Breast epithelium (tissue), 4 donors: ENCODE results near the gene TMIGD1. TPM values are rescaled to one million over a fixed set of nuclear protein-coding genes. Genes with fewer than 3 reads are reported as not detected.

Experiments used
- DNase-seq, 2 donors: peaks; one replicate each; pipeline ENCODE4 v3.0.0-alpha.2; 2019; ENCODE audit warnings: low spot score in 2 of 2
- H3K27ac ChIP-seq, 2 donors: fragments of 200-600 bp; sonication (generic) in 1 of 2; one replicate each; pipeline ENCODE4 v1.5.1; 2016 to 2019; ENCODE audit warnings: mild to moderate bottlenecking in 1 of 2
- H3K27me3 ChIP-seq, 2 donors: fragments of 200-600 bp; sonication (generic) in 1 of 2; one replicate each; pipeline versions ENCODE4 v1.5.1 to v1.6.0; 2017 to 2019; ENCODE audit warnings: control low read depth in 1 of 2, mild to moderate bottlenecking in 1 of 2
- H3K36me3 ChIP-seq: fragments of 200-600 bp; one replicate; pipeline ENCODE4 v1.5.1; 2019
- H3K4me1 ChIP-seq, 2 donors: fragments of 200-600 bp; sonication (generic); one replicate each; pipeline ENCODE4 v1.5.1; 2016 to 2019; ENCODE audit warnings: control low read depth in 1 of 2
- H3K4me3 ChIP-seq, 3 donors: fragments of 200-600 bp; sonication (generic); 1 replicate in 2 of 3; 2 replicates in 1 of 3; pipeline ENCODE4 v1.5.1; 2016 to 2019; ENCODE audit warnings: mild to moderate bottlenecking in 3 of 3, moderate library complexity in 2 of 3
- H3K9me3 ChIP-seq, 2 donors: fragments of 200-600 bp; sonication (generic) in 1 of 2; one replicate each; pipeline ENCODE4 v1.5.1; 2016 to 2019; ENCODE audit warnings: control low read depth in 1 of 2
- POLR2A ChIP-seq: fragments of 450-650 bp; IDR thresholded peaks from one replicate; pipeline ENCODE4 v1.6.1; 2016; ENCODE audit warnings: antibody characterized with exemption, mild to moderate bottlenecking, moderate library complexity
- POLR2AphosphoS5 ChIP-seq, 3 donors: sonication (generic); formaldehyde crosslinking; IDR thresholded peaks; one replicate each; pipeline ENCODE4 v1.6.1; 2017; ENCODE audit warnings: antibody characterized with exemption in 3 of 3
- intact Hi-C: fragments of 100-400 bp; cut with DNase I; formaldehyde crosslinking; loops from one replicate; pipeline ENCODE4 v1.15.1; 2023; ENCODE audit warnings: low total_unique reads
- total RNA-seq, 3 donors: library from RNA; depleted of rRNA; stranded (reverse); fragments of >200 nt; gene quantifications; one replicate each; pipeline ENCODE4 v1.1.0, GENCODE V29; 2016
- TF ChIP-seq, protein P1 (sequence below), 3 donors: fragments of 450-650 bp; IDR thresholded peaks; one replicate each; pipeline ENCODE4 v1.5.1; 2016 to 2017; ENCODE audit warnings: antibody characterized with exemption in 3 of 3, mild to moderate bottlenecking in 3 of 3, moderate library complexity in 3 of 3

The TMIGD1 gene
- total RNA-seq, 3 donors from 2014 or later, result 1.6 TPM; not detected in 2

- H3K9me3 ChIP-seq, result no peaks in the 10 kb centered on the region
- TF ChIP-seq, protein P1, sequence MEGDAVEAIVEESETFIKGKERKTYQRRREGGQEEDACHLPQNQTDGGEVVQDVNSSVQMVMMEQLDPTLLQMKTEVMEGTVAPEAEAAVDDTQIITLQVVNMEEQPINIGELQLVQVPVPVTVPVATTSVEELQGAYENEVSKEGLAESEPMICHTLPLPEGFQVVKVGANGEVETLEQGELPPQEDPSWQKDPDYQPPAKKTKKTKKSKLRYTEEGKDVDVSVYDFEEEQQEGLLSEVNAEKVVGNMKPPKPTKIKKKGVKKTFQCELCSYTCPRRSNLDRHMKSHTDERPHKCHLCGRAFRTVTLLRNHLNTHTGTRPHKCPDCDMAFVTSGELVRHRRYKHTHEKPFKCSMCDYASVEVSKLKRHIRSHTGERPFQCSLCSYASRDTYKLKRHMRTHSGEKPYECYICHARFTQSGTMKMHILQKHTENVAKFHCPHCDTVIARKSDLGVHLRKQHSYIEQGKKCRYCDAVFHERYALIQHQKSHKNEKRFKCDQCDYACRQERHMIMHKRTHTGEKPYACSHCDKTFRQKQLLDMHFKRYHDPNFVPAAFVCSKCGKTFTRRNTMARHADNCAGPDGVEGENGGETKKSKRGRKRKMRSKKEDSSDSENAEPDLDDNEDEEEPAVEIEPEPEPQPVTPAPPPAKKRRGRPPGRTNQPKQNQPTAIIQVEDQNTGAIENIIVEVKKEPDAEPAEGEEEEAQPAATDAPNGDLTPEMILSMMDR (IDR thresholded peaks at IDR 0.05), result no peak
- TF ChIP-seq POLR2AphosphoS5 (IDR thresholded peaks at IDR 0.05) (no peak), POLR2A (no peak)
Observed at GRCh38 chr17:30316736-30317135, 17.1 kb downstream of the TMIGD1 start.

GRCh38 chr17:30315106-30315505, 18.8 kb downstream of the TMIGD1 start:
- TF ChIP-seq POLR2AphosphoS5 (IDR thresholded peaks at IDR 0.05) (no peak), POLR2A (no peak)
- TF ChIP-seq, protein P1 (IDR thresholded peaks at IDR 0.05), result no peak
- H3K27ac ChIP-seq, result no peak overlapping the region
- DNase-seq, result no peak
- no peak overlapping the region for H3K4me3 ChIP-seq
- H3K9me3 ChIP-seq, result no peaks in the 10 kb centered on the region
- intact Hi-C loops, result no loop called here
- H3K4me1 ChIP-seq, result no peaks in the 10 kb centered on the region
- no peaks in the 10 kb centered on the region for H3K36me3 ChIP-seq
- no peaks in the 10 kb centered on the region for H3K27me3 ChIP-seq

More at GRCh38 chr17:30316736-30317135, 17.1 kb downstream of the TMIGD1 start:
- intact Hi-C loops, result no loop called here
- H3K27me3 ChIP-seq, result no peaks in the 10 kb centered on the region
- no peaks in the 10 kb centered on the region for H3K36me3 ChIP-seq
- H3K4me3 ChIP-seq, result no peak overlapping the region
- no peaks in the 10 kb centered on the region for H3K4me1 ChIP-seq
- H3K27ac ChIP-seq, result no peak overlapping the region
- no peak for DNase-seq

GRCh38 chr17:30314474-30314873, 19.4 kb downstream of the TMIGD1 start:
- H3K9me3 ChIP-seq, result no peaks in the 10 kb centered on the region
- H3K4me1 ChIP-seq, result no peaks in the 10 kb centered on the region
- no peak for TF ChIP-seq POLR2A
- TF ChIP-seq, protein P1 (IDR thresholded peaks at IDR 0.05), result no peak
- no peak for DNase-seq
- no peaks in the 10 kb centered on the region for H3K36me3 ChIP-seq
- intact Hi-C loops, result no loop called here
- H3K27me3 ChIP-seq, result no peaks in the 10 kb centered on the region
- no peak overlapping the region for H3K4me3 ChIP-seq
- no peak overlapping the region for H3K27ac ChIP-seq

DNA sequence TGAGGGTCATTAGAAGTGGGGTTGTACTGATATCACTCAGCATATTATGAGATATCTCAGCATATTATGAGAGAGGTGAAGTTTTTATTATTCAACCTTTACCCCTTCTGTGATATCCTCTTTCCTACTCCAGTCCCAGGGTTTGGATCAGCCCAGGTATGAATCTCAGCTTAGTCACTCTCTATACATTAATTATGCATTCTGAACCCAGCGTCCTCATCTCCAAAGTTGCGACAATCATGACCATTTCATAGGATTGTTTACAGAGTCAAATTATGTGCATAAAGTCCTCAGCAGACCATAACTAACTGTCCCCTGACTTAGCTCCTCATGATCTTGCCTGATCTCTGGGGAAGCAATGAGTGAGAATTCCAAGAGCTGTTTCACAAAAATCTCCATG, 21.6 kb downstream of the TMIGD1 start:
- DNase-seq, result no peak
- no peak for TF ChIP-seq POLR2A
- no peak for TF ChIP-seq POLR2AphosphoS5 (IDR thresholded peaks at IDR 0.05)
- no peaks in the 10 kb centered on the region for H3K9me3 ChIP-seq
- no peaks in the 10 kb centered on the region for H3K36me3 ChIP-seq
- no peak overlapping the region for H3K4me3 ChIP-seq
- no peaks in the 10 kb centered on the region for H3K4me1 ChIP-seq
- H3K27me3 ChIP-seq, result no peaks in the 10 kb centered on the region
- intact Hi-C loops, result no loop called here
- no peak overlapping the region for H3K27ac ChIP-seq

DNA sequence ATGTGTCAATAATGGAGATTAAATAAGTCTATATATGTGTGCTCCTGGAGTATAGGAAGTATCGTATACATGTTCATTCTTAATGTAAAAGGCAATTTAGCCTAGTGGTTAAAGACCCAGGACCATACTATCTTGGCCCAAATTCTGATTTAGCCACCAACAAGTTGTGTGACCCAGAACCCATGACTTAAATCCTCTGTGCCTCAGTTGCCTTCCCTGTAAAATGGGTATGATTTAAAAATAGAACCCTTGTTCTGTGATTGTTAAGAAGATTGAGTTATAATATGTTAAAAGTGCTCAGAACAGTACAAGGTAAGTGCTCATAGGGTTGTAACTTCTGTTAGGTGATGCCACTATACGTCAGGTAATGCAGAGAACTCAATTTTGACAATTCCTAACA, 23.3 kb downstream of the TMIGD1 start:
- Histone ChIP-seq H3K4me3 (no peak overlapping the region), H3K27me3 (no peaks in the 10 kb centered on the region), H3K4me1 (no peaks in the 10 kb centered on the region), H3K27ac (no peak overlapping the region), H3K36me3 (no peaks in the 10 kb centered on the region), H3K9me3 (no peaks in the 10 kb centered on the region)
- intact Hi-C loops, result no loop called here
- no peak for DNase-seq
- TF ChIP-seq, protein P1 (IDR thresholded peaks at IDR 0.05), result no peak
- no peak for TF ChIP-seq POLR2A
- TF ChIP-seq POLR2AphosphoS5 (IDR thresholded peaks at IDR 0.05), result no peak

DNA sequence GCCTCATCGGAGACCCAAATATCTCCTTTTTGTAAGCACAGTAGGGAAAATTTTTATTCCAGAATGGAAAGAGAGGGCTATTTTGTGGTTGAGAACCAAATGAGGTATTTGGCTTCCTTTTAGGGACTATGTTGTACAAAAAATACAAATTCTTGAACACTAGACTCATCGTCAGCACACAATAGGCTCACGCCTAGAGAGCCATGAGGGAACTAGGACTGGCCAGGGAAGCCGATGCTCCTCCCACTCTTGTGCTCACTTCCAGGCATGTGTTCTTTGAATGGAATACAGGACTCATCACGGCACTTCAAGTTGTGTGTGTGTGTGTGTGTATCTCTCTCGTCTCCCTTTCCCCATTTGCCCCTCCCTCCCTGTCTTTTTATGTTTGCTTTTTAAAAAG, 24.3 kb downstream of the TMIGD1 start:
- no peak overlapping the region for H3K4me3 ChIP-seq
- no peaks in the 10 kb centered on the region for H3K36me3 ChIP-seq
- DNase-seq, result no peak
- intact Hi-C loops, result no loop called here
- H3K9me3 ChIP-seq, result no peaks in the 10 kb centered on the region
- H3K27me3 ChIP-seq, result no peaks in the 10 kb centered on the region
- no peak for TF ChIP-seq POLR2A
- TF ChIP-seq POLR2AphosphoS5 (IDR thresholded peaks at IDR 0.05), result no peak
- TF ChIP-seq, protein P1 (IDR thresholded peaks at IDR 0.05), result no peak
- no peak overlapping the region for H3K27ac ChIP-seq
- no peaks in the 10 kb centered on the region for H3K4me1 ChIP-seq
